ENCODE results near the gene RGS11. TPM values are rescaled to one million over a fixed set of nuclear protein-coding genes. Genes with fewer than 3 reads are reported as not detected.

RGS11 gene
- not detected for total RNA-seq

DNA sequence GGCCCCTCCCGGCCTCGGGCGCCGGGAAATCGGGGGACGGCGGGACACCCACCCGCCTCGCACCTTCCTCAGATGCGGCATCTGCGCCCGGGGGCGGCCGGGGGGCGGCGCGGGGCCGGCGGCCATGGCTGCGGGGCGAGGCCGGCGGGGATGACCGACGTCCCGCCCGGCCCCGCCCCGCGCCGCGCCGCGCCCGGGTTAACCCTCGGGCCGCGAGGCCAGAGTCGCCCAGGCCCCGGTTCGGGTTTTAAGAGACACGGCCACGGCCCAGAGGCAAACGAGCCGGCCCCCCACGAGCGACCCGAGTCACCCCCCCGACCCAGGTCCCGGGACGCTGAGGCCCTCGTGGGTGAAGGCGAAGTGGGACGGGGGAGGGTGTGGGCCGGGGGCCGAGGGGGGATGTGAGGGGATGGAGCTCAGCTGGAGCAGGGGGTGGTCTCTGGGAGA is at the start of gene RGS11:
TSS of gene RGS11 (minus strand) at position 159 of the 447 bp plus-strand sequence. CDS start at position 126, 33 bp downstream.
- H3K27me3 ChIP-seq (ENCODE audit: insufficient read depth, low read length) = no peaks in the 10 kb centered on the region

DNA sequence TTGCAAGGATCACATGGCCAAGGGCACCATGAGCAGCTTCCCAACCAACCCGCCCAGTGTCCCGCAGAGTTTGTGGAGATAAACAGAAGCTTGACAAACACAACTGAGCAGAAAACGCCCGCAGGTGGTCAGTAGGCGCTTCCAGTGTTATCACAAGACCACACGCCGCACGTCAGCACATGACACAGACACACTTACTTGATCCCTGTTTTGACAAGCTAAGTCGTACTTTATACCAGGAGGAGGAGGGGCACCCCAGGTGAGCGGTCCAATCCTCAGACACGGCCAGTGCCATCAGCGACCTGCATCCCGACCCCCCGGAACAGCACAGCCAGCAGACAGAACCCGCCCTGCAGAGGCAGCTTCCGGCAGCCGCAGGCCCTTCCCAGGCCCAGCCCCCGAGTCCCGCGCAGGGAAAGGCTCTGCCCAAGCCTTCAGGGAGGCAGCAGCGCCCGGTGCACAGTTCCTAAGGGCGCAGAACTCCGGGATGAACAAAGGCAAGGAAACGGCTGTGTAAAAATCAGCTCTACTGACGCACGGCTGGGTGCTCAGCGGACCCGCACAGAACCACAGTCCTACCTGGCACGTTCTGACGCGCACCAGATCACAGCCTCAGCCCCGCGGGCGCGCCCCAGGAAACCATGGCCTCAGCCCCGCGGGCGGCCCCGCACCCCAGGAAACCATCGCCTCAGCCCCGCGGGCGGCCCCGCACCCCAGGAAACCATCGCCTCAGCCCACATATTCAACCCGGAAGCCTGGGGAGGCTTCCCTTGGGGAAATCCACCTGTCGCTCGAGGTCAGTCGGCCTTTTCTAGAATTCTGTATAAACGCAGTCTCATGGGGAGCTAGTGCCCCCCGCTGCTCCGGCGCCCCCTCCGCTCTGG is 48.9 kb upstream of the RGS11 start:
- H3K4me3 ChIP-seq (ENCODE audit: low read length) = peak overlapping the region; percentile 30
- no peaks in the 10 kb centered on the region for H3K27me3 ChIP-seq (ENCODE audit: insufficient read depth, low read length)
- peaks cover 69% of the 10 kb centered on the region for H3K4me1 ChIP-seq (ENCODE audit: insufficient read depth, low read length)
- H3K9me3 ChIP-seq (ENCODE audit: low read depth, low read length) = no peaks in the 10 kb centered on the region

More for the DNA sequence above, at the start of gene RGS11:
- Histone ChIP-seq H3K4me1 (ENCODE audit: insufficient read depth, low read length) (peaks cover 5% of the 10 kb centered on the region), H3K9me3 (ENCODE audit: low read depth, low read length) (no peaks in the 10 kb centered on the region), H3K4me3 (ENCODE audit: low read length) (no peak within 1 kb of the TSS)

DNA sequence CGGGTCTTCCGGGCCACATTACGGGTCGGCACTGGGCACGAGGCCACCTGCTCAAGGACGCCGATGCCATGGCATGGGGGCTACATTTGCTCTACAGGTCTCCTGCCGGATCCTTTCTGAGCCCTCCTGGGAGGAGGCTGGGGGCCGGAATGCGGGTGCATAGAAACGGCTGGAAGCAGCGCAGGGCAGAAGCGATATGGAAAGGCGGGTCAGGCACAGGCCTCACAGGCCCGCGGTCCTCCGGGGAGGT is 48.4 kb upstream of the RGS11 start:
- Histone ChIP-seq H3K4me1 (ENCODE audit: insufficient read depth, low read length) (peaks cover 67% of the 10 kb centered on the region), H3K9me3 (ENCODE audit: low read depth, low read length) (no peaks in the 10 kb centered on the region), H3K4me3 (ENCODE audit: low read length) (no peak overlapping the region), H3K27me3 (ENCODE audit: insufficient read depth, low read length) (no peaks in the 10 kb centered on the region)

DNA sequence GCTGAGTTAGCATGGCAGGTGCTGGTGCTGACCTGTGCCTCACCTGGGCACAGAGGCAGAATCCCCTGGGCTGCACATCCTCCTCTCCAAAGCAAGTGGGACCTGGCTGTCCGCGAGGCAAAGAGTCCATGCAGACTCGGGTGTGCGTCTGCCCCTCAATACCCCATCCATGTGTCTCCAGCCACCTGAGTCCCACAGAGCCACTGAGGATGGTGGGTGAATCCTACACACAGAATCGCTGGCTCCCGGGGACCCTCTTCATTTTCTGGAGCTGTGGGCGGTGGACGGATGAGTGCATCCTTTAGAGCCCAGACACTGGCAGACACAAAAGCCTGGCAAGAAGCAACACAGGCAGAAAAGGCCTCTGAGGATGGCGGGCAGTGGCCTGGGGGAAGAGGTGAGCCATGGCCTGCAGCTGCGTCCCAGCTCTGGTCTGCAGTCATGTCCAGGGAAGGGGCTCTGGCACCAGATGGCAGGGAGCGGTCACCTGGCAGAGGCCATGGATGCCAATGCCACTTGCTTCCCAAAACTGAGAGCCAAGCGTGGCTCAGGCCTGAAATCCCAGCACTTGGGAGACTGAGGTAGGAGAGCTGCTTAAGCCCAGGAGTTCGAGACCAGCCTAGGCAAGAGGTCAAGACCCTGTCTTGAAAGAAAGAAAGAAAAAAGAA is 46.9 kb upstream of the RGS11 start:
- no peaks in the 10 kb centered on the region for H3K27me3 ChIP-seq (ENCODE audit: insufficient read depth, low read length)
- H3K9me3 ChIP-seq (ENCODE audit: low read depth, low read length) = no peaks in the 10 kb centered on the region
- peaks cover 66% of the 10 kb centered on the region for H3K4me1 ChIP-seq (ENCODE audit: insufficient read depth, low read length)
- H3K4me3 ChIP-seq (ENCODE audit: low read length) = no peak overlapping the region

DNA sequence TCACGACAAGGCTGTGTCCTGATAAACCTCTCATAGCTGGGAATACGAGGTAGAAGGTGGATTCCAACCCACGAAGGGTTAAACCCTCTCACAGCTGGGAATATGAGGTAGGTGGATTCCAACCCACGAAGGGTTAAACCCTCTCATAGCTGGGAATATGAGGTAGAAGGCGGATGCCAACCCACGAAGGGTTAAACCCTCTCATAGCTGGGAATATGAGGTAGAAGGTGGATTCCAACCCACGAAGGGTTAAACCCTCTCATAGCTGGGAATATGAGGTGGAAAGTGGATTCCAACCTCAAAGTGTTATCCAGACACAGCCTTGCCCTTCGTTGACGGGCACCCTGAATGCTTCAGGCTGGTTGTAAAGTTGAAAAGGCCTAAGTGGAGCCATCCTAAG is 45.8 kb upstream of the RGS11 start:
- H3K4me3 ChIP-seq (ENCODE audit: low read length) = no peak overlapping the region
- H3K4me1 ChIP-seq (ENCODE audit: insufficient read depth, low read length) = peaks cover 55% of the 10 kb centered on the region
- H3K27me3 ChIP-seq (ENCODE audit: insufficient read depth, low read length) = no peaks in the 10 kb centered on the region
- H3K9me3 ChIP-seq (ENCODE audit: low read depth, low read length) = no peaks in the 10 kb centered on the region

DNA sequence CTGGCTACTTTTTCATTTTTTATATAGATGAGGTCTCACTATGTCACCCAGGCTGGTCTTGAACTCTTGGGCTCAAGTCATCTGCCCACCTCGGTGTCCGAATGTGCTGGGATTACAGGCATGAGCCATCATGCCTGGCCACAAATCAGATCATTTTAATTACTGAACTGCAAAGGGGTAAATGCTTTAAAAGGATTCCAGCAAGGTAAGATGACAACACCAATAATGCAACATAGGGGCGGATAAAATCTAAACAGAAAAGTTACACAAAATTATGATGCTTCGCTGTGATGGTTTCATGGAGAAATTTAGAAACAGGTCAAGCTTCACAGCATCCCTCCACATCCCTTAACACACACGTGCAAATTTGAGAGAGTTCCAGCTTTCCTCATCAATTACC is 44.5 kb upstream of the RGS11 start:
- H3K4me3 ChIP-seq (ENCODE audit: low read length) = no peak overlapping the region
- no peaks in the 10 kb centered on the region for H3K9me3 ChIP-seq (ENCODE audit: low read depth, low read length)
- H3K4me1 ChIP-seq (ENCODE audit: insufficient read depth, low read length) = peaks cover 43% of the 10 kb centered on the region
- no peaks in the 10 kb centered on the region for H3K27me3 ChIP-seq (ENCODE audit: insufficient read depth, low read length)

DNA sequence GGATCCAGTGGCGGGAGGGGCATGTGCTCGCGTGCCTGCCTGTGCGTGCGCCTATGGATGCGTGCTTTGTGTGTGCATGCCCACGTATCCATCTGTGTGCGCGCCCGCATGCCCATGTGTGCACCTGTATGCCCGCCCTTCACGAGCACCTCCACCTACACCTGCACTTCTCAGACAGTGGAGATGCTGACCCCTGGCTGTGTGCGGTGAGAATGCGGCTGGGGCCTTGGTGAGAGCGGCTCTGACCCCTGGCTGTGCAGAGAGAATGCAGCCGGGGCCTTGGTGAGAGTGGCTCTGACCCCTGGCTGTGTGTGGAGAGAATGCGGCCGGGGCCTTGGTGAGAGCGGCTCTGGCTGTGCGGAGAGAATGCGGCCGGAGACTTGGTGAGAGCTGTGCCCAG is 42.9 kb upstream of the RGS11 start:
- Histone ChIP-seq H3K27me3 (ENCODE audit: insufficient read depth, low read length) (no peaks in the 10 kb centered on the region), H3K4me3 (ENCODE audit: low read length) (no peak overlapping the region), H3K9me3 (ENCODE audit: low read depth, low read length) (no peaks in the 10 kb centered on the region), H3K4me1 (ENCODE audit: insufficient read depth, low read length) (peaks cover 32% of the 10 kb centered on the region)

DNA sequence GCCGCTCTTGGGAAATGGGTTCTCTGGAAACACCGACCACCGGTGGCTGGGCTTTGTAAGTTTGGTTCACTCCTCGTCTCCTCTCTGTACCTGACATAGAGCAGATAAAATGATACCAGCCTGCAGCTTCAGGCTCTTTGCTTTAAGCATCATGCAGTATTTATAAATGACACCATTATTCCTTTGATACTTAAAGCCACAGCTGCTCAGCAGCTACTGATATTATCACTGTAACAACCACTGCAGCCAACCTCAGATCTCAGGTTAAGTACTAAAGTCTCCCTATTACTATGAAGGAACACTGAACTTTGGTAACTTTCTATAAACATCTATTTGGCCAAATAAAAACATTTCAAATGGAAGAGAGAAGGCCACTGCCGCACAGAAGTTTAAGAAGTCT is 41.8 kb upstream of the RGS11 start:
- peaks cover 29% of the 10 kb centered on the region for H3K4me1 ChIP-seq (ENCODE audit: insufficient read depth, low read length)
- H3K9me3 ChIP-seq (ENCODE audit: low read depth, low read length) = no peaks in the 10 kb centered on the region
- no peaks in the 10 kb centered on the region for H3K27me3 ChIP-seq (ENCODE audit: insufficient read depth, low read length)
- H3K4me3 ChIP-seq (ENCODE audit: low read length) = no peak overlapping the region

DNA sequence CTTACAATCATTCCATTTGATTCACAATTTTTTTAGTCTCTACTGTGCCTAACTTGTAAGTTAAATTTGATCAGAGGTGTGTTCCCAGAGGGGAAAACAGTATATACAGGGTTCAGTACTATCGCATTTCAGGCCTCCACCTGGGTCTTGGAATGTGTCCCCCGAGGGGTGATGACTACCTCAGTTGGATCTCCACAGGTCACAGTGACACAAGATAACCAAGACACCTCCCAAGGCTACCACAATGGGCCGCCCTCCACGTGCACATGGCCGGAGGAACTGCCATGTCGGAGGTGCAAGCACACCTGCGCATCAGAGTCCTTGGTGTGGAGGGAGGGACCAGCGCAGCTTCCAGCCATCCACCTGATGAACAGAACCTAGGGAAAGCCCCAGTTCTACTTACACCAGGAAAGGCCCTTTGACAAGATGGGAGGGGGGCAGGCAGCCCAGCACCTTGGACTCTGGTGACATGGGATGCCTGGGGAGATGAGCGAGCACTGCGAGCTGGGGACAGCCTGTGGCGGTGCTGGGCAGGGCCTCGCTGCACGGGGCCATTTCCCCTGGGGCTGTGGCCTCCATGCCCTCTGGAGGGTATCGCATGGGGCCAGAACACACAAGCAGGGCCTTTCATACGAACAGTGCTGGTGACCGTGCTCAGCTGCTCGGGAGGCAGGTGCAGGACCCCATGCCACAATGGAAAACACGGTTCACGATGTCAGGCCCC is 41.2 kb upstream of the RGS11 start:
- Histone ChIP-seq H3K9me3 (ENCODE audit: low read depth, low read length) (no peaks in the 10 kb centered on the region), H3K4me1 (ENCODE audit: insufficient read depth, low read length) (peaks cover 29% of the 10 kb centered on the region), H3K27me3 (ENCODE audit: insufficient read depth, low read length) (no peaks in the 10 kb centered on the region), H3K4me3 (ENCODE audit: low read length) (no peak overlapping the region)

DNA sequence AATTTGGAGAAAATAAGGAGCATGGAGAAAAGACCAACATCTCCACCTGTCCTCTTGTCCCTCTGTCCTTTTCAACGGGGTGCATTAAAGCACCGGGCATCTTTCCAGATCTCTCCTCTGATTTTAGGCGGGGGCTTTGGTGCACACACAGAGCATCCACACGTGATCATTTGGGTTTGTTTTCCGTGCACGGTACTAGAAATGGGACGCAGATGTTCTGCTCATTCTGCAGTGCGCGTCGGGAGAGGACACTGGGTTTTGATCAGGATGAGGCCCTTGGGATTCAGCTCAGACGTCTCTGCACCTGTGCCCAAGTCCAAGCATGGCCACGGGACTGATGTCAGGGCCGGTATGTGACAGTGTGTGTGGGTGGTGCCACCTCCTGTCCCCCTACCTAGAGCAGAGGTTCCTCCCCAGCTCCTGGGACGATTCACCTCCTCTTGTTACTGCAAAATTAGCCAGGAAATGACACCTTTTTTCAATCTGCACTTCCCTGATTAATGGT is 39.1 kb upstream of the RGS11 start:
- no peaks in the 10 kb centered on the region for H3K9me3 ChIP-seq (ENCODE audit: low read depth, low read length)
- H3K4me3 ChIP-seq (ENCODE audit: low read length) = no peak overlapping the region
- no peaks in the 10 kb centered on the region for H3K27me3 ChIP-seq (ENCODE audit: insufficient read depth, low read length)
- peaks cover 21% of the 10 kb centered on the region for H3K4me1 ChIP-seq (ENCODE audit: insufficient read depth, low read length)

DNA sequence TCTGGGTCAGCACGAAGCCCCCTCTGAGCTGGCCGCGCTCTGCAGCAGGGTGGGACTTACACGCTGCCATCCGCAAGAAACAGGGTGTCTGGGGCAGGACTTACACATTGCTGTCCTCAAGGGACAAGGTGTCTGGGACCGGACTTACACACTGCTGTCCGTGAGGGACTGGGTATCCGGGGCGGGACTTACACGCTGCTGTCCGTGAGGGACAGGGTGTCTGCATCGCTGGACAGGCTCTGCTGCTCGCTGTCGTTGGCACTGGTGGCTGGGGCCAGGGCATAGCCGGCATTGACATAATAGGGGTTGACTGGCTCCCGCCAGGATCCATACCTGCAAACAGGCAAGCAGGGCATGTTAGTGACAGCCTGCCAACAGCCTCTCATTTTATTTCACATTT is 38.6 kb upstream of the RGS11 start:
- H3K4me3 ChIP-seq (ENCODE audit: low read length) = no peak overlapping the region
- no peaks in the 10 kb centered on the region for H3K27me3 ChIP-seq (ENCODE audit: insufficient read depth, low read length)
- peaks cover 26% of the 10 kb centered on the region for H3K4me1 ChIP-seq (ENCODE audit: insufficient read depth, low read length)
- no peaks in the 10 kb centered on the region for H3K9me3 ChIP-seq (ENCODE audit: low read depth, low read length)

DNA sequence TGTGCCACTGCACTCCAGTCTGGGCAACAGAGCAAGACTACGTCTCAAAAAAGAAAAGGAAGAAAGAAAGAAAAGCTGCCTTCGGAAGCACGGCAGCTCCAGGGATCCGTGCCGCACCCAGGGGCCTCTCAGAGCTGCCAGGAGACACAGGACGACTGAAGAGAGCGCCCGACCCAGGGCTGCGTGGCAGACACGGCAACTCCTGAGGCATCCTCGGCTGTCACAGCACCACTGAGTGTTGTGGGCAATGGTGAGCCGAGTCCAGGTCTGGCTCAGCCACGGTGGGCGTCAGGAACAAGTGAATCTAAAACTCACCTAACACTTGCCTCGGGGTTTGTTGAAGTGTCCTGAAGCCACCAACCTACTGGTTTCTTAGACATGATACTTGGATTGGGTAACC is 36.0 kb upstream of the RGS11 start:
- Histone ChIP-seq H3K27me3 (ENCODE audit: insufficient read depth, low read length) (no peaks in the 10 kb centered on the region), H3K4me1 (ENCODE audit: insufficient read depth, low read length) (peaks cover 23% of the 10 kb centered on the region), H3K9me3 (ENCODE audit: low read depth, low read length) (no peaks in the 10 kb centered on the region), H3K4me3 (ENCODE audit: low read length) (no peak overlapping the region)

DNA sequence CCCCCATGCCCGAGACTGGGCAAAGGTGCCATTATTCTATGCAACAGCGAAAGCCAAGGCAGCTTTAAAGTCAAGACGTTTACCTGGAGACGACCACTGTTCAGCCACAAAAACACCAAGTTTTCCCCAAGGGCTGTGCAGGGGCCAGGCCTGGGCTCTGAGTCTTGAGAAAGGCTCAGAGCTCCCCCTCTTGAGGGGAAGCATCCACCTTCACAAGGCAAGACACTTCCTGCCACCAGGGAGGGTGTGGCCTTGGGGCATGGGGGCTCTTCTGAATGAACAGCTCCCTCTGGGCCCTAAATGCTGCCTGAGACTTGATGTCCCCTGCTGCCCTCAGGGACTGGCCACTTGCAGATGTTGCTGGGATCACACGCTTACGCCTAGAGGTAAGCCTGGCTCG is 33.7 kb upstream of the RGS11 start:
- H3K4me1 ChIP-seq (ENCODE audit: insufficient read depth, low read length) = peaks cover 18% of the 10 kb centered on the region
- H3K4me3 ChIP-seq (ENCODE audit: low read length) = no peak overlapping the region
- H3K27me3 ChIP-seq (ENCODE audit: insufficient read depth, low read length) = no peaks in the 10 kb centered on the region
- H3K9me3 ChIP-seq (ENCODE audit: low read depth, low read length) = no peaks in the 10 kb centered on the region

DNA sequence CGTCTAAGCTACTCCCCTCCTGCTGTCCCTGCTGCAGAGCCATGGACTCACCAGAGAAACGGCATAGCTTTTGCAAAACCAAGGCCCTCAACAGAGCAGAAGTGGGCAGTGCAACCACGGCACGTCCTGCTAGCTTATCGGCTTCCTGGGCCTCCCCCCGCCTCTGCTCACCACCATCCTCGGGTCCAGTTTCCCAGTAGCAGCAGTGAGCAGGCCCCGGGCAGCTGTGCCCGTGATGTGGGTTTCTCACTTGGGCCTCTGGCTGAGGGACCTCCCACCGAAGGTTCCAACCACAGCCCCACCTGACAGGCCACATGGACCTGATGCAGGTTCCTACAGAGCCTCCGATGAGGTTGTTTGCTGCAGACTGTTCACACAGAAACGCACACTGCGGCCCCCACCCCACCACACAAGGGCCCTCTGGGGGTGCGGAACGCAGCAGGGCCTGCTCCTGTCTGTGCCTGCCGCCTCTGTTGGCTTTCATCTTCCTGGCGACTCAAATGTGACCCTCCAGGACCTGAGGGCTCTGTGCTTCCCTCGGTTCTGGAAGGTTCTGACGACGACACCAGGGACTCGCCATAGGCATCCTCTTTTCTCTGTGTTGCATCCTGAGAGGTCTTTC is 32.1 kb upstream of the RGS11 start:
- Histone ChIP-seq H3K27me3 (ENCODE audit: insufficient read depth, low read length) (no peaks in the 10 kb centered on the region), H3K9me3 (ENCODE audit: low read depth, low read length) (no peaks in the 10 kb centered on the region), H3K4me1 (ENCODE audit: insufficient read depth, low read length) (peaks cover 18% of the 10 kb centered on the region), H3K4me3 (ENCODE audit: low read length) (no peak overlapping the region)

DNA sequence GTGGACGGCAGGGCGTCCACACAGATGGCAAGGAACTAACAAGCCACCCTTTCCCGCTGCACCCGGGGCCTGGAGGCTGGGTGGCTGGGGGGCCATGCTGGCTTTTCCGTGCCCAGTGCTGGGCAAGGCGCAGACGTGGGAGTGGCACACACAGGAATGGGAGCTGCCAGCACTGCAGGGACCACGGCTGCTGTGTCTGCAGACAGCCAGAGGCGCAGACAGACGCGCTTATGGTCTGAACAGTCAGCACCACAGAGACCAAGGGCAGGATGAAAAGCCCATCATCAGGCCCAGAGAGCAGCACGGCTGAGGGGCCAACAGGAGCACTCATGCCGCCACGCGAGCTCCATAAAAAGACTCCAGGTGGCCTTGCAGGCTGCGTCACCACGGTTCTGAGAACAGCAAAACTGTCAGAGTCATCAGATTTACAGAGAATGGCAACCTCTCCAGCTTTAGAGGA is 31.2 kb upstream of the RGS11 start:
- H3K27me3 ChIP-seq (ENCODE audit: insufficient read depth, low read length) = no peaks in the 10 kb centered on the region

More for the DNA sequence above, 31.2 kb upstream of the RGS11 start:
- Histone ChIP-seq H3K9me3 (ENCODE audit: low read depth, low read length) (no peaks in the 10 kb centered on the region), H3K4me1 (ENCODE audit: insufficient read depth, low read length) (peaks cover 18% of the 10 kb centered on the region), H3K4me3 (ENCODE audit: low read length) (no peak overlapping the region)
